Neutrophil (primary cell): Measurements from ENCODE around the gene OR2A25.

Source experiments
- H3K27ac ChIP-seq: fragments of 200-600 bp; sonication (generic); 2 replicates; pipeline ENCODE4 v1.5.1; 2016; ENCODE audit warnings: mild to moderate bottlenecking, moderate library complexity
- H3K27me3 ChIP-seq: fragments of 200-600 bp; sonication (generic); 2 replicates; pipeline ENCODE4 v1.6.0; 2016; ENCODE audit warnings: mild to moderate bottlenecking
- H3K36me3 ChIP-seq: fragments of 200-600 bp; sonication (generic); 2 replicates; pipeline ENCODE4 v1.5.1; 2017
- H3K4me1 ChIP-seq, 2 experiments: fragments of 200-600 bp in 1 of 2; sonication (generic) in 1 of 2; 1 replicate in 1 of 2; 2 replicates in 1 of 2; pipeline versions ENCODE4 v1.5.1 to v1.6.1; 2013 to 2016; ENCODE audit warnings: low read depth in 1 of 2, low read length in 1 of 2, mild to moderate bottlenecking in 1 of 2, moderate library complexity in 1 of 2; ENCODE audit not compliant: control insufficient read depth in 1 of 2, insufficient read depth in 1 of 2
- H3K4me3 ChIP-seq, 2 experiments: fragments of 200-600 bp in 1 of 2; sonication (generic) in 1 of 2; 1 replicate in 1 of 2; 2 replicates in 1 of 2; pipeline ENCODE4 v1.5.1; 2013 to 2016; ENCODE audit warnings: low read depth in 1 of 2, low read length in 1 of 2, mild to moderate bottlenecking in 1 of 2, moderate library complexity in 1 of 2
- H3K9me3 ChIP-seq: fragments of 200-600 bp; sonication (generic); 2 replicates; pipeline ENCODE4 v1.5.1; 2016
- TF ChIP-seq, protein P1 (sequence below): fragments of 200-600 bp; sonication (generic); IDR thresholded peaks from 2 replicates; pipeline ENCODE4 v1.5.1; 2016; ENCODE audit warnings: antibody characterized with exemption

The OR2A25 gene

DNA sequence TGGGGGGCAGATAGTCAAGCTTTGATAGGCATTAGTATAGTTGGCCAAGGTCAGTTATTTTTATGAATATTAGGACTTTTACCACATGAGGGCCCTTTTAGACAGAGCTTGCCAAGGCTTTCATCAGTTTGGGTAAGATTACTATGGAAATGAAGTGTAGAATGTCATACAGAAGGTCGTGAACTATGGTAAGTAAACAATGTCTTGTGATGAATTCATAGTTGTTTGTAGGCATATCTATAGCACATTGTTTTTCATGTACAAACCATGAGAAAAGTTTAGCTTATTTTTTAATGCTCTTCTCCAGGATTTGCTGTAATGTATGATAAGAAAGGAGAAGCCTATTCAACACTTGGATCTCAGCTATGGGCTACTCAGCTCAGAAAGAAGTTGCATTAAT is 44.0 kb downstream of the OR2A25 start:
- Histone ChIP-seq H3K36me3 (no peaks in the 10 kb centered on the region), H3K4me3 (no peak overlapping the region), H3K9me3 (no peaks in the 10 kb centered on the region), H3K27ac (no peak overlapping the region), H3K4me1 (no peaks in the 10 kb centered on the region), H3K27me3 (no peaks in the 10 kb centered on the region)
- TF ChIP-seq, protein P1, sequence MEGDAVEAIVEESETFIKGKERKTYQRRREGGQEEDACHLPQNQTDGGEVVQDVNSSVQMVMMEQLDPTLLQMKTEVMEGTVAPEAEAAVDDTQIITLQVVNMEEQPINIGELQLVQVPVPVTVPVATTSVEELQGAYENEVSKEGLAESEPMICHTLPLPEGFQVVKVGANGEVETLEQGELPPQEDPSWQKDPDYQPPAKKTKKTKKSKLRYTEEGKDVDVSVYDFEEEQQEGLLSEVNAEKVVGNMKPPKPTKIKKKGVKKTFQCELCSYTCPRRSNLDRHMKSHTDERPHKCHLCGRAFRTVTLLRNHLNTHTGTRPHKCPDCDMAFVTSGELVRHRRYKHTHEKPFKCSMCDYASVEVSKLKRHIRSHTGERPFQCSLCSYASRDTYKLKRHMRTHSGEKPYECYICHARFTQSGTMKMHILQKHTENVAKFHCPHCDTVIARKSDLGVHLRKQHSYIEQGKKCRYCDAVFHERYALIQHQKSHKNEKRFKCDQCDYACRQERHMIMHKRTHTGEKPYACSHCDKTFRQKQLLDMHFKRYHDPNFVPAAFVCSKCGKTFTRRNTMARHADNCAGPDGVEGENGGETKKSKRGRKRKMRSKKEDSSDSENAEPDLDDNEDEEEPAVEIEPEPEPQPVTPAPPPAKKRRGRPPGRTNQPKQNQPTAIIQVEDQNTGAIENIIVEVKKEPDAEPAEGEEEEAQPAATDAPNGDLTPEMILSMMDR, result no peak

DNA sequence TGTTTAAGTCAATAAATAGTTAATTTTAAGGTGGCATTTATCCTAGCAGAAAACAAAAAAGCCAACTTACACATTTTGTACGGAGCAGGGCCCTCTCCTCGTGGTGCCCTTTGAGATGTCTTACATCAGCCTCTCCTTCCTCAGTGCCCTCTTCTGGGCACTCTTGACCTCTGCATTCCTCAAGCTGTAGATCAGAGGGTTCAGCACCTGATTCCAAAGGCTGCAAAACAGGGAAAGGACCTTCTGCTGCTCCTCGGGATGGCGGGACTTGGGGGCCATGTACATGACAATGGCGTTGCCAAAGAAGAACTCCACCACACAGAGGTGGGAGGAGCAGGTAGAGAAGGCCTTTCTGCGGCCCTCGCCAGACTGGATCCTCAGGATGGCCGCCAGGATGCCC is 48.7 kb downstream of the OR2A25 start:
- no peaks in the 10 kb centered on the region for H3K4me1 ChIP-seq
- TF ChIP-seq, protein P1, result no peak
- H3K9me3 ChIP-seq, result no peaks in the 10 kb centered on the region

DNA sequence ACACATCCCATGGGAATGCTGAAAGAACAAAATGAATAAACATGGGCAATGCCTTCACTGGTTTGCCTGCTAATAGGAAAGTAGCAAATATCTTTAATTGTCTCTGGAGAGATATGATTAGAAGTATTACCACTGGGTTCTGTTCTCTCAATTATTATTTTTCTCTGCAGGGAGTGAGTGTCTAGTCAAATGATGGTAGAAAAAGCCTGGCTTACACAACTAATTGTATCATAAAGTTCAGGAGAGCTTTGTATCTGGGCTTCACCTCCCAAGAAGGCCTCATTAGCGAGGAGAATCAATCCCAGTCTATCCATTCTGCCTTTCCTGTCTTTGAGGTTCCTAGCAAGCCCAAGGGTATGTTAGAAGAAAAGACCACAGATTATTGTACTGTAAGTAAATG is 53.3 kb downstream of the OR2A25 start, which contains the start of gene OR2A14:
TSS of gene OR2A14 (plus strand) at position 301 of the 400 bp plus-strand sequence. CDS start 5,937 bp downstream, outside the sequence.
- Histone ChIP-seq H3K4me3 (no peak within 1 kb of the TSS), H3K9me3 (no peaks in the 10 kb centered on the region), H3K27ac (no peak within 1 kb of the TSS), H3K4me1 (no peaks in the 10 kb centered on the region), H3K36me3 (no peaks in the 10 kb centered on the region), H3K27me3 (no peaks in the 10 kb centered on the region)
- TF ChIP-seq, protein P1, result no peak

More for the DNA sequence above, 48.7 kb downstream of the OR2A25 start:
- no peaks in the 10 kb centered on the region for H3K27me3 ChIP-seq
- no peaks in the 10 kb centered on the region for H3K36me3 ChIP-seq
- H3K27ac ChIP-seq, result no peak overlapping the region
- no peak overlapping the region for H3K4me3 ChIP-seq
